UCSD-AML1 (cell line): ENCODE data around the gene G0S2.

Experiments used
- DNase-seq: peaks from one replicate; lab custom pipeline; 2025; ENCODE audit not compliant: unreplicated experiment; lab: John Stamatoyannopoulos, UW

G0S2 gene

DNA sequence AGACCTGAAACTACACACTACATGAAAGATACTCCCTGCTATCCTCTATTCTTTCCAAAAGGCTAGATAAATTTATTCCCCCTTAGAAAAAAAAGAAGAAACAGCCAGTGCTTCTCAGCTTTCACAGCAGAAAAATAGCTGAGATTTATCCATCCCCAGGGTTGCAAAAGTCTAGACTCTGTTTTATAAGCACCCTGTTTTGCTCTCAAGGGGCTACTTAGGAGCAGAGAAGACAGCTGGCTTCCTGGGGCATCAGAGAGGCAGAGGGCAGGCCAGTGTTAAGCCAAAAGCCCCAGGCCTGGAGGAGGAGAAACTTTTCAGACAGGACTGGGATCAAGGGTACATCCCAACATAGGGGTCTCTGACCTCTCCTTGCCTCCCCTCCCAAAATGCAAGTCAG is 26.9 kb upstream of the G0S2 start:
- no peak for DNase-seq

- peak; percentile 32 for DNase-seq
These were observed 26.1 kb upstream of the G0S2 start for GRCh38 chr1:209648931-209649776.

GRCh38 chr1:209650454-209650853 is 24.8 kb upstream of the G0S2 start:
- peak; percentile 51 for DNase-seq

DNA sequence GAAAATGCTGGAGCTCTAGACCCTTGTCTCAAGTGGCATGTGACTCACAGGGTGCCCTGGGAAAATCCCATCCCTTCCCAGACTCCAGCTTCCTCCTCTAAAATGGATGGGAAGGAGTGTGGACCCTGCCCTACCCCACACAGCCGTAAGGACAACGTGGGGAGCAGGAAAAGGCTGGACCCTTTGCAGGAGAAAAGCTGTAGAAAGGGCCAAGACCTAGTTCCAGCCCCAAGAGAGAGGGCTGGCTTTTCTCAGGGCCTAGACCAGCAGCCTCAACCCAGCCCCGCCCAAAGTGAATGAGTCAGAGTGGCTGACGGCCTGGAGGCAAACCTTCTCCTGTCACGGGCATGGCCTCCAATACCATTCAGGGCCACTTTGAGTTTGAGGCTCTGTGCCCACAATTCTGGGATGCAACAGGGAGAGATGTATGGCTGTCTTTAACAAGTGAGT is 24.0 kb upstream of the G0S2 start:
- peak; percentile 62 for DNase-seq

- no peak for DNase-seq
These were observed 23.0 kb upstream of the G0S2 start, which contains the start of gene LAMB3 for GRCh38 chr1:209652121-209652735. TSS of gene LAMB3 (minus strand) at chr1:209652425. CDS start at chr1:209650944, 1,481 bp downstream.

- DNase-seq: peak; percentile 23
These were observed 22.3 kb upstream of the G0S2 start for GRCh38 chr1:209652873-209653401.

DNA sequence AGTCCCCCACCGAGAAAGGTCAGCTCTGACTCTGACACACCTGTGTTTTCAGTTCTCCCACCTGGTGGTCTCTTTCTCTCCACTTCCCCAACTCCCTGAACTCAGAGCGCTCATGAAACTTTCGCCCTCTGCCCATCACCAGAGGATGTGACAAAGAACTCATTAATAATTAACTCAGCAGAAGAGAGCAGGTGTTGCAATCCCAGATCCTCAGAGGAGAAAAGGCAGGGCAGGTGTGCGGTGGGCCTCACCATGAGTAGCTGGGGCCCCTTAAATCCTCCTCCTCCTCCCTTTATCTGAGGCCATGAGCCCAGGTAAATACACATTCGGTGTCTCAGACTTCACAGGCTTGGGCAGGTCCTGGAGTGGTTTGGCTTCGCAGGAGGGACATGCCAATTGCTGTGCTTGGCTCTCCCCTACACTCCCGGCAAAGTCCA is 21.3 kb upstream of the G0S2 start:
- DNase-seq: no peak

DNA sequence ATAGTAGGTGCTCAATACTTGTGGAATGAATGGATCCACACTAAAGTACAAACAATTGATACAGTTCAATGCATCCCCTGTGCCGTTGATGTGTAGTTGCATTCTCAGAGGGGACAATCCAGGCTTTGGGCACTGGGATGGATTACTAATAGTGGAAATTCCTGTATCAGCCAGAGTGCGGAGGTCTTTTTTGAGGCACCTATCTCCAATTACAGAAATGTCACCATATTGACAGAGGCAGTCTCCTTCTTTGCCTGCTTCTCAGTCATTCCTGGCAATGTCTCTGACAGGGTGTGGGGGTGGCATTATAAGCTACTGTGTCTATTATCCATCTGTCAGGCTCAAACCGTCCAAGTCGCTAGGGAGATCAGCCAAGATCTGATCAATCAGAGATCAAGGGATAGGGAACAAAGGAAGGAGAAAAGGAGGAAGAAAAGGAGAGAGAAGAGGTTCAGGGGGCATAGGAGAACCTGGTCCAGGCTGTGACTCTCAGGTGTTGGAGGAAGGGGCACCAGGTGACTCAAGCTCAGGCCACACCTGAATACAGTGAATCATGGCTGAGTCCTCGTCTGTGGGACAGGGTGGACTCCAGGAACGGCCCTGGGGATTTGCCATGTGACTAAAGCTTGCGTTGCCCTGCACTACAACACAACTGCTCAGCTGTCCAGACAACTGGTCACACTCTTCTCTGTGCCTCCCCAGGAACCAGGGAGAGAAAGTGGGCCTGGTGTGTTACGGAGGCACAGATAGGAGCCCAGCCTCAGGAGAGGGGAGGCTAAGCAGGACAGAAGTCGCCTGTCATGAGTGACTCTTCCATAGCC is 19.6 kb upstream of the G0S2 start:
- DNase-seq: no peak

- no peak for DNase-seq
These were observed 17.9 kb upstream of the G0S2 start for GRCh38 chr1:209657140-209657879.

GRCh38 chr1:209657918-209658317 is 17.3 kb upstream of the G0S2 start:
- DNase-seq: no peak

DNA sequence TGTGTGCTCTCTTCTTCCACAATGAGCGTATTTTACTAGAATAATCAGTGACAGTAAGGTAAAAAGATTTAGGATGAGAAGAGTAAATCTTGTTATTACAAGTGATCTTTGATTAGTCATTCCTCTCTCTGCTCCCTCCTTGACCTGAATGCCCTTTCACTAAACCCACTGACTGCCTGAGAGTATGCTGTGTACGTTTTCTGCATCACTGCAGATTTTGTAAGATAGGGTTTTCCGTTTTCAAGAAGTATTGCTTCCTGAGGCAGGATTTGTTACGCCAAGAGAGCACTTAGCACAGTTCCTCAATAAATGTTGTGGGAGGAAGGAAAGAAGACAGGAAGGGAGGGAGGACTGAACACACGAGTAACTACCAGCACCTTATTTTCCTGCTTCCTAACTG is 15.3 kb upstream of the G0S2 start:
- DNase-seq: no peak

GRCh38 chr1:209661071-209661470 is 14.1 kb upstream of the G0S2 start:
- no peak for DNase-seq

DNA sequence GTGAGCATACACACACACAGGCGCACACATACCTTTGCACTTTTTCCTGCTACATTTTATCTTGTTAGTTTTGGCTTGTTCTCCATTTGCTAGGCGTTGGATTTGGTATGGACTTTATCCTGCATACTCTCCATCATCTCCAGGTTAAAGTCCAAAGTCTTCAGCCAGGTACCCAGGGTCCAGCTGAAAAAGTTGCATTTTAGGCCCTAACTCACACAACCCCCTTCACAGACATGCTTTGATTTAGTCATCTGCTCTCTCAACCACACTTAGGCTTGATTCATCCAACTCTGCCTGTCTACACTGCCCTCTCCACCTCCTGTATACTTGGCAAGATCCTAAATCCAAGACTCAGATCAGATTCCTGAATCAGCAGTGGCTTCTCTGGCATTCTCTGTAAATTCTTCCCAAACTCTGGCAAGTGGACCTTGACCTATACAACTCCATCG is 12.3 kb upstream of the G0S2 start:
- DNase-seq: no peak

- no peak for DNase-seq
These were observed 8.1 kb upstream of the G0S2 start for GRCh38 chr1:209667103-209667502.

DNA sequence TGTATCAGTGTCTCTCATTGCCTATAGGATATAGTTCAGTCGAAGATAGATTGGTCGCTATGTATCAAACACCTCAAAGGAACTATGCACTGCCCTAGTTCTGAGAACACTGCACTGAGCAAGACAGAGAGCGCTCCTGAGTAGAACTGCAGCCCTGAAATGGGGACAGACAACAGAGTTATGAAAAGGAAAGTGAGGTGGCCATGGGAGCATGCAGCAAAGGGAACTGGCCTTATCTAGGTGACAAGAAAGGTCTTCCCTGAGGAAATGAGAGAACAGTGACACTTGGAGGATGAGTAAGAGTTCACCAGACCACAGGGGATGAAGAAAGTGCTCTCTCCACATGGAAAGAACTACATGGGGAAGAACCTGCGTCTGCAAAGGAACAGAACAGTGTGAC is 7.5 kb upstream of the G0S2 start:
- no peak for DNase-seq

DNA sequence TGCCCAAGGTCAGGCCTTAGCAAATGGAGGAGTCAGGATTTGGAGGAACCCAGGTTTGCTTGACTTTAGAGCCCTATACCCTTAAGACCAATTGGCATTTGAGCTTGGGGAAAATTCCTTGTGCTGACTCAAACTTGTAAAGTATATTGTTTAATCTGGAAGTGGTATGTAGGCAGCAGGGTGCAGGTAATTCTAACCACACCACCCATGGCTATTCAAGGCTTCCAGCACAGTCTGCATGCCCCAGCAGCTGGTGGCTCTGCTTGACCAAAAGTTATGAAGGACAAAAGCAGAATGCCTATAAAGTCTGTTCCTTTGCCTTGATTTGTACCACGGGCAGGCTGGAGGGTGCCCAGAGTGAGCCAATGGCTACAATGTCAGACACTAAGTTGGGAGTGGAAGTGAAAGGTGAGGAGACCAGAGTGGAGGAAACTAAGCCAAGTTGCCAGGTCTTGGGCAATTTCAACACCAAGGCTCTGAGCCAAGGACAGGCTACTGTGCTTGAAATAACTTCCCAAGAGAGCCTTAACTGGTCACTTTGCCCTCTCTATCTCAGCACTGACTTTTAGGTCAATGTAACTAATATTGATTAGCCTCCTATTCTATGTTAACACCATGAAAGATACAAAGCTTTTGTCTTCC is 4.7 kb upstream of the G0S2 start:
- DNase-seq: no peak

DNA sequence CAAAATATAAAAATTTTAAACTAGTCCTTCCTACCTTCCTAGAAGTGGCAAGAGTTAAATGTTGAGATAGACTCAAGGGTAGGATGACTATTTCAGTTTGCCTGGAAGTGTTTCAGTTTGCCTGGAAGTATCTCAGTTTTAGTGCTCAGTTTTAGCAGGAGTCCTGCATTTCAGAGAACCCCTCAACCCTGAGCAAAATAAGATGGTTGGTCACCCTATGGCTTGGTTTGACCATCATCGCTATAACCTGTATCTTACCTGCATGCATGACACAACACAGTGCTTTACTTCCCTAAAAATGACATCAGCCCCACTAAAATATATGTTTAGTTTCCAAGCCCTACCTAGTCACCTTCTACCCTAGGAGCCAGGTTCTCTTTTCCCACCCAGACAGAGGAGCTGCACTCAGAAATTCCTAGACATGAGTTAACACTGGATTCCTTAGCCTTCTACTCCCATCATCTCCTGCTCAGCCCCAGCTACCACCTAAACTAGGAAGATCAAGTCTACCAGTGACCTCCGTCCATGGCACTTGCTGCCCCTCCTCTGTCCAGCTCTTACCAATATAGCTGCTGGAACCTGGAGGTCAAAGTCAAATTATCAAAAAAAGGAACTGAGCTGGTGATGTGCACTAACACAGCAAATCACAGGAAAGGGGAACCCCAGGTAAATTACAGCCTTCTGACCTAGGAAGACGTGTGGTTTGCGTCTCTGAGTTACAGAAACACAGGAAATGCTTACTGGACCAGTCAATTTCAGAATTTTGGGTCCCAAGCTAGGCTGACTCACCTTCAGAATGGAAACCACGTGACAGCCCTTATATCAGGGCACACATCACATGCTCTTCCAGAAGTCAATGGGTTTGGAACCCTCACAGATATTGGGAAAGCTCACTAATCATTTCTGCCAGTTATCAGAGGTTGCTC is 2.2 kb upstream of the G0S2 start:
- no peak for DNase-seq

- no peak for DNase-seq
These were observed 1.4 kb upstream of the G0S2 start for GRCh38 chr1:209673631-209674417.
